ENCODE measurements around the gene KLHL6.

Gene KLHL6

DNA sequence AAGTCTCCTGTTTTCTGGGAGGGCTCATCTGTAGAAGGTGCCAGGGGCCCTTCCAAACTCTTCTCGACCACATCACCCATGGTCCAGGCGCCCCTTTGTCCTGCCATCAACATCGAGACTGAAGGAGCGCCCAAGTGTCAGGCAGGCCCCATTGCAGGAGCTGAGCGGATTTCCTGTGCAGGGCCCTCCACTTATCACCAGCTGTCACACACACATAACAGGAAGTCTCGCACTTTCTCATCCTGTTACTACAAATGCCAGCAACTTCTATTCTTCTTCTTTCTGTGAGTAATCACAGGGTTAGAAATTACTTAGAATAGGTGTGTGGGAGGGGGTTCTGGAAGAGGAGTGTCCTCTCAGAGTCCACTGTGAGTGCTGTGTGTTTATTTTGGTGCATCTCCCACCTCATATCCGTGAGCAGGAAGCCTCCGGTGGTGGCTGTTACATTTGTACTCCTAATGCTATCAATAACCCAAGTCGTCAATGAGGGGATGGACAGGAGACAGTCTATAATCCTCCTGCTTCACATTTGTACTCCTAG, at the start of gene KLHL6:
TSS of gene KLHL6 (minus strand) at position 166 of the 541 bp plus-strand sequence. CDS start at position 113, 53 bp downstream.
- Histone ChIP-seq H3K27ac (ENCODE audit: low read depth, low read length) (no peak within 1 kb of the TSS), H3K4me1 (ENCODE audit: control insufficient read depth, insufficient read depth, low read length, unreplicated experiment) (no peaks in the 10 kb centered on the region), H2AFZ (ENCODE audit: low read length, unreplicated experiment) (no peak within 1 kb of the TSS), H3K36me3 (ENCODE audit: insufficient read depth, low read length) (no peaks in the 10 kb centered on the region), H3K4me3 (ENCODE audit: low read depth, low read length) (no peak within 1 kb of the TSS), H3K79me2 (ENCODE audit: control insufficient read depth, insufficient read depth, low read length, unreplicated experiment) (no peaks in the 10 kb centered on the region), H3K27me3 (ENCODE audit: insufficient read depth, low read length) (no peaks in the 10 kb centered on the region)

DNA sequence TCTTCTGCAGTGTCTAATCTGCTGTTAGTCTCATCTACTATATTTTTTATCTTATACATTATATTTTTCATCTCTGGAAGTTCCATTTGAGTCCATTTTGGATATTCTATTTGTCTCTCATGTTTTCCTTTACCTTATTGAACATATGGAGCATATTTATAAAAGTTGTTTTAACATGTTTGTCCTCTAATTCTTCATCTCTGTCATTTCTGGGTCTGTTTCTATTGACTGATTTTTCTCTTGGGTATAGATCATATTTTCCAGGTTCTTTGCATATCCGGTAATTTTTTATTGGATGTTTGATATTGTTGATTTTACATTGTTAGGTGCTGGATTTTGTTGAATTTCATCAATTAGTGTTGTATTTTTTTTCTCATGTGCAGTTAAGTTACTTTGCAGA, 42.5 kb upstream of the KLHL6 start:
- Histone ChIP-seq H3K36me3 (ENCODE audit: insufficient read depth, low read length) (no peaks in the 10 kb centered on the region), H2AFZ (ENCODE audit: low read length, unreplicated experiment) (no peak overlapping the region), H3K27me3 (ENCODE audit: insufficient read depth, low read length) (peaks cover 4% of the 10 kb centered on the region; the same call in 1 of the 2 replicates), H3K27ac (ENCODE audit: low read depth, low read length) (no peak overlapping the region), H3K79me2 (ENCODE audit: control insufficient read depth, insufficient read depth, low read length, unreplicated experiment) (no peaks in the 10 kb centered on the region), H3K4me3 (ENCODE audit: low read depth, low read length) (no peak overlapping the region), H3K4me1 (ENCODE audit: control insufficient read depth, insufficient read depth, low read length, unreplicated experiment) (no peaks in the 10 kb centered on the region)

- H3K4me3 ChIP-seq (ENCODE audit: low read depth, low read length) = no peak overlapping the region
- H3K4me1 ChIP-seq (ENCODE audit: control insufficient read depth, insufficient read depth, low read length, unreplicated experiment) = no peaks in the 10 kb centered on the region
- no peaks in the 10 kb centered on the region for H3K79me2 ChIP-seq (ENCODE audit: control insufficient read depth, insufficient read depth, low read length, unreplicated experiment)
- H3K36me3 ChIP-seq (ENCODE audit: insufficient read depth, low read length) = no peaks in the 10 kb centered on the region
- no peak overlapping the region for H2AFZ ChIP-seq (ENCODE audit: low read length, unreplicated experiment)
- peaks cover 9% of the 10 kb centered on the region; the same call in 1 of the 2 replicates for H3K27me3 ChIP-seq (ENCODE audit: insufficient read depth, low read length)
- H3K27ac ChIP-seq (ENCODE audit: low read depth, low read length) = no peak overlapping the region
These were observed 39.1 kb upstream of the KLHL6 start for GRCh38 chr3:183594636-183595035.

- H3K36me3 ChIP-seq (ENCODE audit: insufficient read depth, low read length) = no peaks in the 10 kb centered on the region
- H3K4me1 ChIP-seq (ENCODE audit: control insufficient read depth, insufficient read depth, low read length, unreplicated experiment) = no peaks in the 10 kb centered on the region
- peaks cover 15% of the 10 kb centered on the region; the same call in 1 of the 2 replicates for H3K27me3 ChIP-seq (ENCODE audit: insufficient read depth, low read length)
- no peak overlapping the region for H3K4me3 ChIP-seq (ENCODE audit: low read depth, low read length)
- no peaks in the 10 kb centered on the region for H3K79me2 ChIP-seq (ENCODE audit: control insufficient read depth, insufficient read depth, low read length, unreplicated experiment)
- H2AFZ ChIP-seq (ENCODE audit: low read length, unreplicated experiment) = no peak overlapping the region
- H3K27ac ChIP-seq (ENCODE audit: low read depth, low read length) = no peak overlapping the region
These were observed 37.3 kb upstream of the KLHL6 start for GRCh38 chr3:183592821-183593220.

GRCh38 chr3:183591881-183592521, 36.5 kb upstream of the KLHL6 start:
- no peak overlapping the region for H3K4me3 ChIP-seq (ENCODE audit: low read depth, low read length)
- H3K36me3 ChIP-seq (ENCODE audit: insufficient read depth, low read length) = no peaks in the 10 kb centered on the region
- no peaks in the 10 kb centered on the region for H3K79me2 ChIP-seq (ENCODE audit: control insufficient read depth, insufficient read depth, low read length, unreplicated experiment)
- H3K27me3 ChIP-seq (ENCODE audit: insufficient read depth, low read length) = peaks cover 15% of the 10 kb centered on the region; the same call in 1 of the 2 replicates
- H3K4me1 ChIP-seq (ENCODE audit: control insufficient read depth, insufficient read depth, low read length, unreplicated experiment) = no peaks in the 10 kb centered on the region
- H3K27ac ChIP-seq (ENCODE audit: low read depth, low read length) = no peak overlapping the region
- peak overlapping the region; percentile 25 for H2AFZ ChIP-seq (ENCODE audit: low read length, unreplicated experiment)

DNA sequence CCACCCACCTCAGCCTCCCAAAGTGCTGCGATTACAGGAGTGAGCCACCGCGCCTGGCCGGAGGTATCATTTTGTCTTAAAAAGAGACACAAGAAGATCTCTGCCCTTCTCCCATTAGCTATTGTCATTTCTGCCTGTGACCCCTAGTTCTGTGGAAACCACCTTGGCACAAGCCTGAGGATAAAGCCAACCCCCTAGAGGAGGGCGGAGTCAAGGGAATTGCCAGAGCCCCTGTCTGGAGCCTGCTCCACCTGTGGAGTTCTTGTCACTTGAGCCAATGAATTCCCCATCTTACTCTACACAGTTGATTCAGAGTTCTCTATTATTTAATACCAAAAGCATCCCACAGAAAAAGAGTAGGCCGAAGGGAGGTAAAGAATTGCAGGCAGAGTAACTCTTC, 34.9 kb upstream of the KLHL6 start:
- Histone ChIP-seq H3K27ac (ENCODE audit: low read depth, low read length) (no peak overlapping the region), H2AFZ (ENCODE audit: low read length, unreplicated experiment) (no peak overlapping the region), H3K27me3 (ENCODE audit: insufficient read depth, low read length) (peaks cover 12% of the 10 kb centered on the region; the same call in 1 of the 2 replicates), H3K4me1 (ENCODE audit: control insufficient read depth, insufficient read depth, low read length, unreplicated experiment) (no peaks in the 10 kb centered on the region), H3K4me3 (ENCODE audit: low read depth, low read length) (no peak overlapping the region), H3K79me2 (ENCODE audit: control insufficient read depth, insufficient read depth, low read length, unreplicated experiment) (no peaks in the 10 kb centered on the region), H3K36me3 (ENCODE audit: insufficient read depth, low read length) (no peaks in the 10 kb centered on the region)

- Histone ChIP-seq H3K4me1 (ENCODE audit: control insufficient read depth, insufficient read depth, low read length, unreplicated experiment) (no peaks in the 10 kb centered on the region), H3K79me2 (ENCODE audit: control insufficient read depth, insufficient read depth, low read length, unreplicated experiment) (no peaks in the 10 kb centered on the region), H2AFZ (ENCODE audit: low read length, unreplicated experiment) (no peak overlapping the region), H3K36me3 (ENCODE audit: insufficient read depth, low read length) (no peaks in the 10 kb centered on the region), H3K4me3 (ENCODE audit: low read depth, low read length) (no peak overlapping the region), H3K27ac (ENCODE audit: low read depth, low read length) (no peak overlapping the region), H3K27me3 (ENCODE audit: insufficient read depth, low read length) (peaks cover 12% of the 10 kb centered on the region; the same call in 1 of the 2 replicates)
These were observed 31.8 kb upstream of the KLHL6 start for GRCh38 chr3:183587336-183587735.

DNA sequence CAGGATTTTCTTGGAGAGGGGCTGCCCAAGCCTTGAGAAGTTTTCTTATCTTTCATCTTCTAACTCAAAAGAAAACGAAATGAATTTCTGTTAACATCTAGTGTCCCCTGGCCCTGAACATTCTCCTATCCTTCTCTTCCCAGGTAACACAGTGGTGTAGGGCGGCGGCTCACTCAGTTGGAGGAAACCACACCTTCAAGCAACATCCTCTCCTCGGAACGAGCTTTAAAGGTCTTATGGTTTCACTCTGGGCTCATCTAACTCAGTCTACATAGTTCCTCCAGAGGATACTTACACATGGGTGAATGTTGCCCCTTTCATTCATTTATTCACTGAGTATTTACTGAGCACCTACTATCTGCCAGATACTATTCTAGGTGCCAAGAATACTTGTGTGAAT, 31.0 kb upstream of the KLHL6 start:
- Histone ChIP-seq H3K27me3 (ENCODE audit: insufficient read depth, low read length) (peaks cover 12% of the 10 kb centered on the region; the same call in 1 of the 2 replicates), H3K36me3 (ENCODE audit: insufficient read depth, low read length) (no peaks in the 10 kb centered on the region), H3K4me1 (ENCODE audit: control insufficient read depth, insufficient read depth, low read length, unreplicated experiment) (no peaks in the 10 kb centered on the region), H2AFZ (ENCODE audit: low read length, unreplicated experiment) (no peak overlapping the region), H3K4me3 (ENCODE audit: low read depth, low read length) (no peak overlapping the region), H3K79me2 (ENCODE audit: control insufficient read depth, insufficient read depth, low read length, unreplicated experiment) (no peaks in the 10 kb centered on the region), H3K27ac (ENCODE audit: low read depth, low read length) (no peak overlapping the region)

DNA sequence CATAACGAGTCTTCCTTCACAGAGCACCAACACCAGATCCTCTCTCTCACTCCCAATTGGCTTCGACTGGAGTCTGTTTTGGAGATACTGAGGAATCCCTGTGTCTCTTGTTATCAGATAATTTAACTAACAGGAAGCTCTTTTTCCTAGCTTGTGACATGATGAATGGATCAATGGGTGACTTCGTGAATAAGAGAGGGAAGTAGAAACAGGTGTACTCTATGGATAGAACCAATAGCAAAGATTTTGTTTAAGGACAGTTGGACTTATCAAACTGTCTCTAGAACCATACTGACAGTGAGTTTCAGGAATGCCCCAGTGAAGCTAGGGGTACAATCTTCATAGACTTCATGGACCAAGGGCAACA, 29.4 kb upstream of the KLHL6 start:
- H3K79me2 ChIP-seq (ENCODE audit: control insufficient read depth, insufficient read depth, low read length, unreplicated experiment) = no peaks in the 10 kb centered on the region
- H3K27me3 ChIP-seq (ENCODE audit: insufficient read depth, low read length) = peaks cover 9% of the 10 kb centered on the region; the same call in 1 of the 2 replicates
- no peak overlapping the region for H3K27ac ChIP-seq (ENCODE audit: low read depth, low read length)
- no peaks in the 10 kb centered on the region for H3K36me3 ChIP-seq (ENCODE audit: insufficient read depth, low read length)
- H3K4me1 ChIP-seq (ENCODE audit: control insufficient read depth, insufficient read depth, low read length, unreplicated experiment) = peaks cover 6% of the 10 kb centered on the region
- no peak overlapping the region for H3K4me3 ChIP-seq (ENCODE audit: low read depth, low read length)
- H2AFZ ChIP-seq (ENCODE audit: low read length, unreplicated experiment) = no peak overlapping the region

GRCh38 chr3:183584246-183584913, 28.9 kb upstream of the KLHL6 start:
- H3K79me2 ChIP-seq (ENCODE audit: control insufficient read depth, insufficient read depth, low read length, unreplicated experiment) = no peaks in the 10 kb centered on the region
- no peak overlapping the region for H3K4me3 ChIP-seq (ENCODE audit: low read depth, low read length)
- H3K27ac ChIP-seq (ENCODE audit: low read depth, low read length) = no peak overlapping the region

More at GRCh38 chr3:183584246-183584913, 28.9 kb upstream of the KLHL6 start:
- H3K27me3 ChIP-seq (ENCODE audit: insufficient read depth, low read length) = peaks cover 6% of the 10 kb centered on the region; the same call in 1 of the 2 replicates
- no peak overlapping the region for H2AFZ ChIP-seq (ENCODE audit: low read length, unreplicated experiment)
- H3K4me1 ChIP-seq (ENCODE audit: control insufficient read depth, insufficient read depth, low read length, unreplicated experiment) = peaks cover 6% of the 10 kb centered on the region
- H3K36me3 ChIP-seq (ENCODE audit: insufficient read depth, low read length) = no peaks in the 10 kb centered on the region

Data from ACC112 (cell line).